NCI-H2171 treated with DMSO at 0.1 percent for 48 hours (cell line): ENCODE measurements around the gene ARL5A.

Experiments used
- DNase-seq: peaks from one replicate; lab custom pipeline; 2025; lab: John Stamatoyannopoulos, UW

ARL5A gene

GRCh38 chr2:151840216-151841046, 12.2 kb upstream of the ARL5A start:
- DNase-seq: no peak

- no peak for DNase-seq
Measured at GRCh38 chr2:151837926-151838325, 9.7 kb upstream of the ARL5A start.

GRCh38 chr2:151833984-151834383, 5.8 kb upstream of the ARL5A start:
- DNase-seq: no peak

GRCh38 chr2:151830961-151831360, 2.7 kb upstream of the ARL5A start:
- DNase-seq: no peak

GRCh38 chr2:151828890-151829324, 686 bp upstream of the ARL5A start:
- no peak for DNase-seq

- DNase-seq: peak; percentile 31
Measured at GRCh38 chr2:151827564-151828142, 568 bp downstream of the ARL5A start.

GRCh38 chr2:151826737-151827157, 1.5 kb downstream of the ARL5A start:
- no peak for DNase-seq

GRCh38 chr2:151824886-151825285, 3.3 kb downstream of the ARL5A start:
- DNase-seq: no peak

GRCh38 chr2:151823651-151824050, 4.6 kb downstream of the ARL5A start:
- DNase-seq: no peak

GRCh38 chr2:151819920-151820319, 8.3 kb downstream of the ARL5A start:
- DNase-seq: no peak

GRCh38 chr2:151817929-151818328, 10.3 kb downstream of the ARL5A start:
- DNase-seq: no peak

- DNase-seq: no peak
Measured at GRCh38 chr2:151816843-151817242, 11.4 kb downstream of the ARL5A start.

- no peak for DNase-seq
Measured at GRCh38 chr2:151815821-151816489, 12.3 kb downstream of the ARL5A start.

GRCh38 chr2:151810489-151810888, 17.7 kb downstream of the ARL5A start:
- DNase-seq: no peak

GRCh38 chr2:151809073-151809383, 19.2 kb downstream of the ARL5A start:
- no peak for DNase-seq

- DNase-seq: peak; percentile 12
Measured at GRCh38 chr2:151808258-151809072, 19.8 kb downstream of the ARL5A start.

- DNase-seq: no peak
Measured at GRCh38 chr2:151805961-151806360, 22.3 kb downstream of the ARL5A start.

- DNase-seq: no peak
Measured at GRCh38 chr2:151805343-151805742, 22.9 kb downstream of the ARL5A start.

- no peak for DNase-seq
Measured at GRCh38 chr2:151803811-151804210, 24.4 kb downstream of the ARL5A start.

GRCh38 chr2:151802315-151802714, 25.9 kb downstream of the ARL5A start:
- no peak for DNase-seq

GRCh38 chr2:151799886-151800292, 28.3 kb downstream of the ARL5A start:
- no peak for DNase-seq

GRCh38 chr2:151796774-151797173, 31.4 kb downstream of the ARL5A start:
- DNase-seq: no peak
